HG02610 (cell line): ENCODE data around the gene GCN1.

Experiments used
- ATAC-seq: cut with Tn5 transposase; IDR thresholded peaks from one replicate; pipeline ENCODE4 v1.9.1; 2021; ENCODE audit warnings: mild to moderate bottlenecking, moderate library complexity; ENCODE audit not compliant: unreplicated experiment

GCN1 gene

GRCh38 chr12:120229071-120229486, 34.6 kb upstream of the GCN1 start:
- ATAC-seq, result no peak

GRCh38 chr12:120228291-120229070, 34.0 kb upstream of the GCN1 start:
- peak; percentile 52 for ATAC-seq

GRCh38 chr12:120228041-120228290, 33.5 kb upstream of the GCN1 start:
- ATAC-seq, result no peak

GRCh38 chr12:120227233-120228040, 32.9 kb upstream of the GCN1 start:
- ATAC-seq, result no peak

GRCh38 chr12:120225852-120226640, 31.5 kb upstream of the GCN1 start:
- no peak for ATAC-seq

GRCh38 chr12:120225200-120225558, 30.7 kb upstream of the GCN1 start:
- no peak for ATAC-seq

- ATAC-seq, result no peak
Measured at GRCh38 chr12:120224304-120225199, 30.0 kb upstream of the GCN1 start.

- ATAC-seq, result no peak
Measured at GRCh38 chr12:120223458-120224303, 29.2 kb upstream of the GCN1 start.

GRCh38 chr12:120222288-120222832, 27.8 kb upstream of the GCN1 start:
- no peak for ATAC-seq

GRCh38 chr12:120221576-120221900, 27.0 kb upstream of the GCN1 start:
- ATAC-seq, result no peak

- no peak for ATAC-seq
Measured at GRCh38 chr12:120220838-120221575, 26.5 kb upstream of the GCN1 start.

- no peak for ATAC-seq
Measured at GRCh38 chr12:120218680-120219606, 24.4 kb upstream of the GCN1 start.

GRCh38 chr12:120216742-120217605, 22.5 kb upstream of the GCN1 start:
- ATAC-seq, result no peak

- no peak for ATAC-seq
Measured at GRCh38 chr12:120215766-120216735, 21.5 kb upstream of the GCN1 start.

- ATAC-seq, result no peak
Measured at GRCh38 chr12:120215357-120215735, 20.8 kb upstream of the GCN1 start.
